Measurements from ENCODE around the gene SH3BP2. TPM values are rescaled to one million over a fixed set of nuclear protein-coding genes. Genes with fewer than 3 reads are reported as not detected.
"Not testable (repeated sequence)": the region's sequence is repeated elsewhere in the genome, so short reads cannot be mapped to it uniquely, and the experiment has no call there.

The SH3BP2 gene
- polyA plus RNA-seq, 1 experiment = 14.8 TPM

GRCh38 chr4:2767046-2767704 is 25.7 kb upstream of the SH3BP2 start:
- TF ChIP-seq, protein P1, sequence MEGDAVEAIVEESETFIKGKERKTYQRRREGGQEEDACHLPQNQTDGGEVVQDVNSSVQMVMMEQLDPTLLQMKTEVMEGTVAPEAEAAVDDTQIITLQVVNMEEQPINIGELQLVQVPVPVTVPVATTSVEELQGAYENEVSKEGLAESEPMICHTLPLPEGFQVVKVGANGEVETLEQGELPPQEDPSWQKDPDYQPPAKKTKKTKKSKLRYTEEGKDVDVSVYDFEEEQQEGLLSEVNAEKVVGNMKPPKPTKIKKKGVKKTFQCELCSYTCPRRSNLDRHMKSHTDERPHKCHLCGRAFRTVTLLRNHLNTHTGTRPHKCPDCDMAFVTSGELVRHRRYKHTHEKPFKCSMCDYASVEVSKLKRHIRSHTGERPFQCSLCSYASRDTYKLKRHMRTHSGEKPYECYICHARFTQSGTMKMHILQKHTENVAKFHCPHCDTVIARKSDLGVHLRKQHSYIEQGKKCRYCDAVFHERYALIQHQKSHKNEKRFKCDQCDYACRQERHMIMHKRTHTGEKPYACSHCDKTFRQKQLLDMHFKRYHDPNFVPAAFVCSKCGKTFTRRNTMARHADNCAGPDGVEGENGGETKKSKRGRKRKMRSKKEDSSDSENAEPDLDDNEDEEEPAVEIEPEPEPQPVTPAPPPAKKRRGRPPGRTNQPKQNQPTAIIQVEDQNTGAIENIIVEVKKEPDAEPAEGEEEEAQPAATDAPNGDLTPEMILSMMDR (IDR thresholded peaks at IDR 0.05; ENCODE audit: low read depth, low read length) = no peak
- DNase-seq (ENCODE audit: low read depth, low spot score) = no peak
- Histone ChIP-seq H3K4me3 (ENCODE audit: low read depth, low read length) (no peak overlapping the region), H3K27ac (ENCODE audit: low read depth, low read length) (no peak overlapping the region), H3K27me3 (ENCODE audit: control insufficient read depth, insufficient read depth, low read length) (peaks cover 4% of the 10 kb centered on the region), H3K9me3 (ENCODE audit: control insufficient read depth, insufficient read depth, low read length) (peaks cover 5% of the 10 kb centered on the region; the same call in 1 of the 2 replicates)
- ChIA-PET POLR2A (interaction anchor here (0.6 kb wide), 1 partner anchor 55 kb away, joined by 8 read pairs; no protein-coding TSS in a partner anchor), CTCF (interaction anchor here (0.5 kb wide), 1 partner anchor 294 kb away, joined by 5 read pairs; no protein-coding TSS in a partner anchor)

DNA sequence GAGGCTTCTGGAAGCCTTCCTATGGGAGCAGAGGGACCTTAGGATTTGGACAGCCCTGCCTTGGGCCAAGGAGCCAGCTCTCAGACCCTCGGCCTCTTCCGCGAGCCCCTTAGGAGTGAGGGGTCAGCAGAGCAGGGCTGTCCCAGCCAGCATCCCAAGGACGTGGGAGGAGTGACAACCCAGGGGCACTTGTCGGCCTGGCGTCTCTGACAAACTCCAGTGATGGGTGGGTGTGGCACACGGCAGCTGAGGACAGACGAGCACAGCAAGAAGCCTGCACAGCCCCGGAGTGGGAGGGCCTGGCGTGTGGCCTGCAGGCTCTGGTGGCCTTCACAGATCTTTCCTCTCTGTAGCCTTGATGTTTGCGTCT is 25.2 kb upstream of the SH3BP2 start:
- H3K9me3 ChIP-seq (ENCODE audit: control insufficient read depth, insufficient read depth, low read length) = peaks cover 5% of the 10 kb centered on the region; the same call in 1 of the 2 replicates
- no peak for DNase-seq (ENCODE audit: low read depth, low spot score)
- H3K4me3 ChIP-seq (ENCODE audit: low read depth, low read length) = no peak overlapping the region
- CTCF ChIA-PET = interaction anchor here (0.5 kb wide), 1 partner anchor 294 kb away, joined by 5 read pairs; no protein-coding TSS in a partner anchor
- TF ChIP-seq, protein P1 (IDR thresholded peaks at IDR 0.05; ENCODE audit: low read depth, low read length) = no peak
- peaks cover 4% of the 10 kb centered on the region for H3K27me3 ChIP-seq (ENCODE audit: control insufficient read depth, insufficient read depth, low read length)
- no peak overlapping the region for H3K27ac ChIP-seq (ENCODE audit: low read depth, low read length)
- POLR2A ChIA-PET = no interaction called here

GRCh38 chr4:2768124-2768523 is 24.8 kb upstream of the SH3BP2 start:
- Histone ChIP-seq H3K27ac (ENCODE audit: low read depth, low read length) (no peak overlapping the region), H3K27me3 (ENCODE audit: control insufficient read depth, insufficient read depth, low read length) (peaks cover 4% of the 10 kb centered on the region), H3K9me3 (ENCODE audit: control insufficient read depth, insufficient read depth, low read length) (peaks cover 5% of the 10 kb centered on the region; the same call in 1 of the 2 replicates), H3K4me3 (ENCODE audit: low read depth, low read length) (no peak overlapping the region)
- no peak for DNase-seq (ENCODE audit: low read depth, low spot score)
- ChIA-PET POLR2A (no interaction called here), CTCF (no interaction called here)
- TF ChIP-seq, protein P1 (IDR thresholded peaks at IDR 0.05; ENCODE audit: low read depth, low read length) = no peak

DNA sequence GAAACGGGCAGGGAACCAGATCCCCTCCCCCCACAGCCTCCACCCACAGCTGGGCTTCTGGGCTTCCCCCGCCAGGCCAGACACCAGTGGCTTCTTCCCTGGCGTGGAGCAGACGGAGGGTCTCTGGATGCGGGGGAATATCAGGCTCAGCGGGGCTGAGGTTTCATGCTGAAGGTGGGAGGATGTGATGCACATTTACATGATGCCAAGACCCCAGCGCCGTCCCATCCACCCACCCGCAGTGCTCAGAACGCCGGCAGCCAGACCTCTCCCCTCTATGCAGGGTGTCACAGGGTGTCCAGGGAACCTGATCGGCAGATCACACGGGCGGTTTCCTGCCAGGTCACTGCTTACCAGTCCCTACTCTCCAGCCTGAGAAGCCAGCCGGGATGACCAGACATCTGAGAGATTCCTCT is 24.0 kb upstream of the SH3BP2 start:
- CTCF ChIA-PET = no interaction called here
- H3K27ac ChIP-seq (ENCODE audit: low read depth, low read length) = no peak overlapping the region
- H3K27me3 ChIP-seq (ENCODE audit: control insufficient read depth, insufficient read depth, low read length) = peaks cover 4% of the 10 kb centered on the region
- POLR2A ChIA-PET = no interaction called here
- H3K4me3 ChIP-seq (ENCODE audit: low read depth, low read length) = no peak overlapping the region
- TF ChIP-seq, protein P1 (IDR thresholded peaks at IDR 0.05; ENCODE audit: low read depth, low read length) = no peak
- H3K9me3 ChIP-seq (ENCODE audit: control insufficient read depth, insufficient read depth, low read length) = peaks cover 5% of the 10 kb centered on the region; the same call in 1 of the 2 replicates
- no peak for DNase-seq (ENCODE audit: low read depth, low spot score)

GRCh38 chr4:2771264-2771663 is 21.6 kb upstream of the SH3BP2 start:
- Histone ChIP-seq H3K27ac (ENCODE audit: low read depth, low read length) (no peak overlapping the region), H3K27me3 (ENCODE audit: control insufficient read depth, insufficient read depth, low read length) (peaks cover 4% of the 10 kb centered on the region), H3K4me3 (ENCODE audit: low read depth, low read length) (no peak overlapping the region), H3K9me3 (ENCODE audit: control insufficient read depth, insufficient read depth, low read length) (peaks cover 5% of the 10 kb centered on the region; the same call in 1 of the 2 replicates)
- TF ChIP-seq, protein P1 (IDR thresholded peaks at IDR 0.05; ENCODE audit: low read depth, low read length) = no peak
- DNase-seq (ENCODE audit: low read depth, low spot score) = no peak
- ChIA-PET CTCF (interaction anchor here (0.7 kb wide), 1 partner anchor 182 kb away, joined by 5 read pairs; no protein-coding TSS in a partner anchor), POLR2A (no interaction called here)

DNA sequence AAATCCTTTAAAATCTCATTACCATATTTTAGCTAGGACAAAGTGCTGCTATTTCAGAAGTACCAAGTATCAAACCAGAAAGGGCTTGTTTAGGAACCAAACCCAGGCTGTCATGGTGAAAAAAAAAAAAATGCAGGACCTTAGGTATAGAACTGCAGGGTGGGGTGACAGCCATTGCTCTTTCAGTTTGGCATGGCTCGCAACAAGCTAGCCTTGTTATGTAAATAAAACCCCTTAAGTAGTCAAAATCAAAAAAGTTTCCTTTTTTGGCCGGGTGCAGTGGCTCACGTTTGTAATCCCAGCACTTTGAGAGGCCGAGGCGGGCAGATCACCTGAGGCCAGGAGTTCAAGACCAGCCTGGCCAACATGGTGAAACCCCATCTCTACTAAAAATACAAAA is 12.2 kb upstream of the SH3BP2 start:
- DNase-seq (ENCODE audit: low read depth, low spot score); H3K4me3 ChIP-seq (ENCODE audit: low read depth, low read length); H3K27ac ChIP-seq (ENCODE audit: low read depth, low read length); H3K9me3 ChIP-seq (ENCODE audit: control insufficient read depth, insufficient read depth, low read length): not testable (repeated sequence)
- POLR2A ChIA-PET = interaction anchor here (0.6 to 1.1 kb wide), 2 partner anchors 17 to 188 kb away, joined by 3 to 4 read pairs; no protein-coding TSS in a partner anchor
- H3K27me3 ChIP-seq (ENCODE audit: control insufficient read depth, insufficient read depth, low read length) = peaks cover 13% of the 10 kb centered on the region
- CTCF ChIA-PET = interaction anchor here (1.7 kb wide), 1 partner anchor 17 kb away, joined by 4 read pairs; no protein-coding TSS in a partner anchor
